Ascending aorta (tissue), 2 donors: ENCODE results near the gene BEND7. TPM values are rescaled to one million over a fixed set of nuclear protein-coding genes. Genes with fewer than 3 reads are reported as not detected.

Experiments used
- DNase-seq, 2 donors: peaks; one replicate each; pipeline ENCODE4 v3.0.0-alpha.2; 2019; ENCODE audit warnings: low spot score in 2 of 2
- H3K27ac ChIP-seq, 2 donors: fragments of 200-600 bp; sonication (generic); one replicate each; pipeline ENCODE4 v1.5.1; 2016 to 2017; ENCODE audit warnings: mild to moderate bottlenecking in 1 of 2
- H3K27me3 ChIP-seq: fragments of 200-600 bp; sonication (generic); one replicate; pipeline ENCODE4 v1.5.1; 2017
- H3K36me3 ChIP-seq, 2 donors: fragments of 200-600 bp; sonication (generic); one replicate each; pipeline ENCODE4 v1.5.1; 2016
- H3K4me1 ChIP-seq, 2 donors: fragments of 200-600 bp; sonication (generic); one replicate each; pipeline ENCODE4 v1.5.1; 2016 to 2017; ENCODE audit warnings: mild to moderate bottlenecking in 1 of 2
- H3K4me3 ChIP-seq, 2 donors: fragments of 200-600 bp; sonication (generic); one replicate each; pipeline ENCODE4 v1.5.1; 2016 to 2017; ENCODE audit warnings: mild to moderate bottlenecking in 1 of 2
- H3K9me3 ChIP-seq, 2 donors: fragments of 200-600 bp; sonication (generic); one replicate each; pipeline ENCODE4 v1.5.1; 2016
- intact Hi-C: fragments of 100-400 bp; cut with DNase I; formaldehyde crosslinking; loops from one replicate; pipeline ENCODE4 v1.15.1; 2023
- total RNA-seq: library from RNA; depleted of rRNA; stranded (reverse); fragments of >200 nt; gene quantifications from one replicate; pipeline ENCODE4 v1.1.0, GENCODE V29; 2016
- TF ChIP-seq, protein P1 (sequence below), 3 experiments: fragments of 200-600 bp in 2 of 3; fragments of 450-650 bp in 1 of 3; sonication (generic) in 2 of 3; IDR thresholded peaks; one replicate each; pipeline ENCODE4 v1.5.1; 2016 to 2019; ENCODE audit warnings: antibody characterized with exemption in 3 of 3, mild to moderate bottlenecking in 1 of 3, moderate library complexity in 1 of 3

The BEND7 gene
- total RNA-seq, 1 donor from 2014 or later: 6.9 TPM

DNA sequence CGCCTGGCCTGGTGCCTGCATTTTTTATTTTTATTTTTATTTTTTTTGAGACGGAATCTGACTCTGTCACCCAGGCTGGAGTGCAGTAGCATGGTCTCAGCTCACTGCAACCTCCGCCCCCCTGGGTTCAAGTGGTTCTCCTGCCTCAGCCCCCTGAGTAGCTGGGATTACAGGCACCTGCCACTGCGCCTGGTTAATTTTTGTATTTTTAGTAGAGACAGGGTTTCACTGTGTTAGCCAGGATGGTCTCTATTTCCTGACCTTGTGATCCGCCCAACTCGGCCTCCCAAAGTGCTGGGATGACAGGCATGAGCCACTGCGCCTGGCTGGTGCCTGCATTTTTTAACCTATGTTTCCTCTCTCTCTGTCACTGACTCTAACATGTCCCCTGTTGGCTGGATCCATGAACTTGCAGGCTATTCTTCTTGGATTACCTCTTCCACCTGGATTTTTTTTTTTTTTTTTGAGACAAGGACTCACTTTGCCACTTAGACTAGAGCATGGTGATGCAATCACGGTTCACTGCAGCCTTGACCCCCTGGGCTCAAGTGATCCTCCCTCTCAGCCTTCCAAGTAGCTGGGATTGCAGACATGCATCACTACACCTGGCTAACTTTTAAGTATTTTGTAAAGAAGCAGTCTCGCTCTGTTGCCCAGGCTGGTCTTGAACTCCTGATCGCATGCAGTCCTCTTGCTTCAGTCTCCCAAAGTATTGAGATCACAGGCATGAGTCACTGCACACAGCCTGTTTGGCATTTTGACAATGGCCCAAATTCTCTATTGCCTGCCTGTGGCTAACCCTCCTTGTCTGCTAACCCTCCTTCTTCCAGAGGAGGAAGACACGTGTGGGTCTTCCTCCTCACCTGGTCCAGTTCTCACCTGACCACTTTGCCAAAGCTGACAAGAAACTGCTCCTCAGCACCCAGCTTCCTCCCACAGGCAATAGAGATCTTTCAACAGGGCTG lies 34.9 kb upstream of the BEND7 start:
- H3K9me3 ChIP-seq: no peaks in the 10 kb centered on the region
- H3K4me3 ChIP-seq: no peak overlapping the region
- H3K36me3 ChIP-seq: no peaks in the 10 kb centered on the region
- no peaks in the 10 kb centered on the region for H3K27me3 ChIP-seq
- TF ChIP-seq, protein P1, sequence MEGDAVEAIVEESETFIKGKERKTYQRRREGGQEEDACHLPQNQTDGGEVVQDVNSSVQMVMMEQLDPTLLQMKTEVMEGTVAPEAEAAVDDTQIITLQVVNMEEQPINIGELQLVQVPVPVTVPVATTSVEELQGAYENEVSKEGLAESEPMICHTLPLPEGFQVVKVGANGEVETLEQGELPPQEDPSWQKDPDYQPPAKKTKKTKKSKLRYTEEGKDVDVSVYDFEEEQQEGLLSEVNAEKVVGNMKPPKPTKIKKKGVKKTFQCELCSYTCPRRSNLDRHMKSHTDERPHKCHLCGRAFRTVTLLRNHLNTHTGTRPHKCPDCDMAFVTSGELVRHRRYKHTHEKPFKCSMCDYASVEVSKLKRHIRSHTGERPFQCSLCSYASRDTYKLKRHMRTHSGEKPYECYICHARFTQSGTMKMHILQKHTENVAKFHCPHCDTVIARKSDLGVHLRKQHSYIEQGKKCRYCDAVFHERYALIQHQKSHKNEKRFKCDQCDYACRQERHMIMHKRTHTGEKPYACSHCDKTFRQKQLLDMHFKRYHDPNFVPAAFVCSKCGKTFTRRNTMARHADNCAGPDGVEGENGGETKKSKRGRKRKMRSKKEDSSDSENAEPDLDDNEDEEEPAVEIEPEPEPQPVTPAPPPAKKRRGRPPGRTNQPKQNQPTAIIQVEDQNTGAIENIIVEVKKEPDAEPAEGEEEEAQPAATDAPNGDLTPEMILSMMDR (IDR thresholded peaks at IDR 0.05): no peak
- DNase-seq: no peak
- no peak overlapping the region for H3K27ac ChIP-seq
- no peaks in the 10 kb centered on the region for H3K4me1 ChIP-seq
- intact Hi-C loops: no loop called here

DNA sequence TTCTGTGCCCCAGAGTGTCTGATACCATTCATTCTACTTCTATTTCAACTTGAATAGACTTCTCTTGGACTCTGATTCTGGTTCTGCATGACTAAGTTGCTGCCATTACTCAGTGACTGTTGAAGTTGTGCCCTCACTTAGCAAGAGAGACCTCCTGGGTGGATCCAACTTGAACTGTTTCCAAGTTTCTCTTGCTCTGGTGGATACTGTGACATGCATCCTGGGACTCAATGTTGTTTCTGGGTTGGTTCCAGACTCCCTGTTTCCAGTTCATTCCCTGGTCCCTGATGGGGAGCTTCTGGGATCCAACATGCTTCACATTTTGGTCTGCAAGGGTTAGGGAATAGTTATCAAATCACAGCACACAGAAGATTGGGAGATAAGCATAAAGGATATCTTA lies 31.8 kb upstream of the BEND7 start:
- DNase-seq: no peak

DNA sequence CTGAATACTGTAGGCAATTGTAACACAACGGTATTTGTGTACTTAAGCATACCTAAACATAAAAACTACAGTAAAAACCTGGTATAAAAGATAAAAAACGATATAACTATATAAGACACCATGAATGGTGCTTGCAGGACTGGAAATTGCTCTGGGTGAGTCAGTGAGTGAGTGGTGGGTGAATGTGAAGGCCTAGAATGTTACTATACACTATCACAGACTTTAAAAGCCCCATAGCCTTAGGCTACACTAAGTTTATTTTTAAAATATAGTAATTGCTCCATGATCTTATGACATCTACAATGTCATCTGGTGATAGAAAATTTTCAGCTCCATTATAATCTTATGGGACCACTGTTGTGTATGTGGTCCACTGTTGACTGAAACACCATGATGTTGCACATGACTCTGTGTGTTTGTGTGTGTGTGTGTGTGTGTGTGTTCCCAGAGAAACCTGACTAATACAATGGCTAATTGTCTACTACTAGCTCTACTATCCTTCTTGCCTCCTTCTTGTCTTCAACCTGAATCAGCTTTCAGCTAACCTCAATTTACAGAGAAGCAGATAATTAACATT lies 30.4 kb upstream of the BEND7 start:
- intact Hi-C loops: no loop called here
- Histone ChIP-seq H3K36me3 (no peaks in the 10 kb centered on the region), H3K4me1 (no peaks in the 10 kb centered on the region), H3K27me3 (no peaks in the 10 kb centered on the region), H3K27ac (no peak overlapping the region), H3K9me3 (no peaks in the 10 kb centered on the region), H3K4me3 (no peak overlapping the region)
- TF ChIP-seq, protein P1 (IDR thresholded peaks at IDR 0.05): no peak
- DNase-seq: no peak

More for the DNA sequence above, 31.8 kb upstream of the BEND7 start:
- Histone ChIP-seq H3K27me3 (no peaks in the 10 kb centered on the region), H3K27ac (no peak overlapping the region), H3K36me3 (no peaks in the 10 kb centered on the region), H3K9me3 (no peaks in the 10 kb centered on the region), H3K4me3 (no peak overlapping the region), H3K4me1 (no peaks in the 10 kb centered on the region)
- intact Hi-C loops: no loop called here
- TF ChIP-seq, protein P1 (IDR thresholded peaks at IDR 0.05): no peak

DNA sequence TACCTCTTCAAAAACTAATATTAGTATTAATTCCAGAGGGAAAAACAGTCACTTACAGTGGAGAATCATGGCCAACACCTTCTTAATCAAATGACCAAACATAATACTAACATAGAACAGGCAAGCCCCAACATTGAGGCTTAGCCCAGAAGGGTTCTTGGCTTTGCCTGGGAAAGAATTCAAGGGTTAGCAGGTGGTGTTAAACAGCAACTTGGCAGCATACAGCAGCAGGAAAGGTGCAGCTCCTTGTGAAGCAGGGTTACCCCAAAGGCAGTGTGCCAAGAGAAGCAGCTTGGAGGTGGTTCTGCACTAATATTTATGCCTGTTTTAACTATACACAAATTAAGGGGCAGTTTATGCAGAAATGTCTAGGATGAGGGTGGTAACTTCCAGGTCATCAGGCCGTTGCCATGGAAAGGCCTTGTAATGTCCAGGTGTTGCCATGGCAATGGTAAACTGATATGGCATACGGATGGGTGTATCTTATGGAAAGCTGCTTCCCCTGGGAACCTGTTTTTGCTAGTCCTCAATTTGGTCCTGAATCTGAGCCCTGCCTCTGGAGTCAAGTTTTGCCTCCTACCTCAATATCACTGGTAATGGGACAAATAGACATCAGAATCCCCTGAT lies 27.2 kb upstream of the BEND7 start:
- Histone ChIP-seq H3K4me3 (no peak overlapping the region), H3K36me3 (no peaks in the 10 kb centered on the region), H3K4me1 (no peaks in the 10 kb centered on the region), H3K9me3 (peaks cover 0 to under 1% of the 10 kb centered on the region in 2 donors), H3K27me3 (no peaks in the 10 kb centered on the region), H3K27ac (no peak overlapping the region)
- TF ChIP-seq, protein P1 (IDR thresholded peaks at IDR 0.05): no peak
- intact Hi-C loops: no loop called here
- no peak for DNase-seq

DNA sequence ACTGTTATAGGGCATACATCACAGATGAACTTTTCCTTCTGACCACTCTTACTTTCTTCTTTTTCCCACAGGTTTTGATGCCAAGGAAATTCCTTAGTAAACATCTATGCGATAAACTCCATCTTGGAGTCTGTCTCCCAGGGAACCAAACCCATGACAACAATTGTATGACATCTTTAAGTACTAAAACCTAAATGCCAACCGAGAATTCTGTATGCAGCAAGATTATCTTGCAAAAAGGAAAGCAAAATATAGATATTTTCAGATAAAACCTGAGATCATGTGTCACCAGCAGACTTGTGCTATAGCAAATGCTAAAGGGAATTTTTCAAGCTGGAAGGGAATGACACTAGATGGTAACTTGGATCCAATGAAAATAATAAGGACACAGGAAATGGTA lies 22.0 kb upstream of the BEND7 start:
- no peaks in the 10 kb centered on the region for H3K36me3 ChIP-seq
- intact Hi-C loops: no loop called here
- H3K4me1 ChIP-seq: no peaks in the 10 kb centered on the region
- no peak overlapping the region for H3K27ac ChIP-seq
- H3K27me3 ChIP-seq: no peaks in the 10 kb centered on the region
- no peak overlapping the region for H3K4me3 ChIP-seq
- DNase-seq: no peak
- peaks cover 0 to 8% of the 10 kb centered on the region in 2 donors for H3K9me3 ChIP-seq
- TF ChIP-seq, protein P1 (IDR thresholded peaks at IDR 0.05): no peak
